ENCODE results near the gene RIT2.

DNA sequence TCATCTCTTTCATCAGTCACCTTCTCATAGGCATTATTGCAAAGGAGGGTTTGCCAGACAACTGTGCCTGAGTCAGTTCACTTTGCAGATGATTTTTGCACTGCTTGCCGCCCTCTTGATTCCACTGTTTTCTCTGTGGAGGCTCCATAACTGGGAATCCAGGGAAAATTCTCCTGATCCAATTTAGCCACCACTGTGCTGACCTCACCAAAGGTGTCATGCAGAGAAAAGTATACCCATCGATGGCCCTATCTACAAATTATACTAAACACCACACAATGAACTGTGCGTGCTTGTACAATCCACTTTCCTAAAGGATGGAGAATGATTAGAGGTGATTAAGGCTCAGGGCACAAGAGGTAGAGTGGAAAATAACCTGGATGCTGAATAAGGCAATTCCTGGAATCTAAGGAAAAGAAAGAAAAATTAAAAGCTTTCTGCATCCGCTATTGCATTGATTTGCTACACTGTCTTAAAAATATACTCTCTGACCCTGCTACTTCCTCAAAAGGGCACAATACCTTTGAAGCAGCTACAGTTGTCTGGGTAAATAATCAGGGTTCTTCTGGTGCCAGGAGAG lies 409.4 kb downstream of the RIT2 start:
- TF ChIP-seq FOSL2 (IDR thresholded peaks at IDR 0.05) (no peak), FOSL2 (CRISPR knock-in tag; IDR thresholded peaks at IDR 0.05) (no peak), ESRRA (IDR thresholded peaks at IDR 0.05; ENCODE audit: borderline replicate concordance, low read length) (no peak), POLR2A (IDR thresholded peaks at IDR 0.05; ENCODE audit: low read length) (no peak), CBX2 (IDR thresholded peaks at IDR 0.05; ENCODE audit: borderline replicate concordance, low read depth) (no peak), MAZ (IDR thresholded peaks at IDR 0.05; ENCODE audit: borderline replicate concordance, low read depth, low read length) (no peak), EP300 (IDR thresholded peaks at IDR 0.05) (no peak), SMC3 (IDR thresholded peaks at IDR 0.05) (no peak), RAD21 (conservative IDR thresholded peaks at IDR 0.05 in 1 of 2, IDR thresholded peaks at IDR 0.05 in 1 of 2) (no peak)
- TF ChIP-seq, protein P1, sequence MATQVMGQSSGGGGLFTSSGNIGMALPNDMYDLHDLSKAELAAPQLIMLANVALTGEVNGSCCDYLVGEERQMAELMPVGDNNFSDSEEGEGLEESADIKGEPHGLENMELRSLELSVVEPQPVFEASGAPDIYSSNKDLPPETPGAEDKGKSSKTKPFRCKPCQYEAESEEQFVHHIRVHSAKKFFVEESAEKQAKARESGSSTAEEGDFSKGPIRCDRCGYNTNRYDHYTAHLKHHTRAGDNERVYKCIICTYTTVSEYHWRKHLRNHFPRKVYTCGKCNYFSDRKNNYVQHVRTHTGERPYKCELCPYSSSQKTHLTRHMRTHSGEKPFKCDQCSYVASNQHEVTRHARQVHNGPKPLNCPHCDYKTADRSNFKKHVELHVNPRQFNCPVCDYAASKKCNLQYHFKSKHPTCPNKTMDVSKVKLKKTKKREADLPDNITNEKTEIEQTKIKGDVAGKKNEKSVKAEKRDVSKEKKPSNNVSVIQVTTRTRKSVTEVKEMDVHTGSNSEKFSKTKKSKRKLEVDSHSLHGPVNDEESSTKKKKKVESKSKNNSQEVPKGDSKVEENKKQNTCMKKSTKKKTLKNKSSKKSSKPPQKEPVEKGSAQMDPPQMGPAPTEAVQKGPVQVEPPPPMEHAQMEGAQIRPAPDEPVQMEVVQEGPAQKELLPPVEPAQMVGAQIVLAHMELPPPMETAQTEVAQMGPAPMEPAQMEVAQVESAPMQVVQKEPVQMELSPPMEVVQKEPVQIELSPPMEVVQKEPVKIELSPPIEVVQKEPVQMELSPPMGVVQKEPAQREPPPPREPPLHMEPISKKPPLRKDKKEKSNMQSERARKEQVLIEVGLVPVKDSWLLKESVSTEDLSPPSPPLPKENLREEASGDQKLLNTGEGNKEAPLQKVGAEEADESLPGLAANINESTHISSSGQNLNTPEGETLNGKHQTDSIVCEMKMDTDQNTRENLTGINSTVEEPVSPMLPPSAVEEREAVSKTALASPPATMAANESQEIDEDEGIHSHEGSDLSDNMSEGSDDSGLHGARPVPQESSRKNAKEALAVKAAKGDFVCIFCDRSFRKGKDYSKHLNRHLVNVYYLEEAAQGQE (IDR thresholded peaks at IDR 0.05), result no peak
- TF ChIP-seq, protein P2, sequence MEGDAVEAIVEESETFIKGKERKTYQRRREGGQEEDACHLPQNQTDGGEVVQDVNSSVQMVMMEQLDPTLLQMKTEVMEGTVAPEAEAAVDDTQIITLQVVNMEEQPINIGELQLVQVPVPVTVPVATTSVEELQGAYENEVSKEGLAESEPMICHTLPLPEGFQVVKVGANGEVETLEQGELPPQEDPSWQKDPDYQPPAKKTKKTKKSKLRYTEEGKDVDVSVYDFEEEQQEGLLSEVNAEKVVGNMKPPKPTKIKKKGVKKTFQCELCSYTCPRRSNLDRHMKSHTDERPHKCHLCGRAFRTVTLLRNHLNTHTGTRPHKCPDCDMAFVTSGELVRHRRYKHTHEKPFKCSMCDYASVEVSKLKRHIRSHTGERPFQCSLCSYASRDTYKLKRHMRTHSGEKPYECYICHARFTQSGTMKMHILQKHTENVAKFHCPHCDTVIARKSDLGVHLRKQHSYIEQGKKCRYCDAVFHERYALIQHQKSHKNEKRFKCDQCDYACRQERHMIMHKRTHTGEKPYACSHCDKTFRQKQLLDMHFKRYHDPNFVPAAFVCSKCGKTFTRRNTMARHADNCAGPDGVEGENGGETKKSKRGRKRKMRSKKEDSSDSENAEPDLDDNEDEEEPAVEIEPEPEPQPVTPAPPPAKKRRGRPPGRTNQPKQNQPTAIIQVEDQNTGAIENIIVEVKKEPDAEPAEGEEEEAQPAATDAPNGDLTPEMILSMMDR (IDR thresholded peaks at IDR 0.05), result no peak
- TF ChIP-seq, protein P3, sequence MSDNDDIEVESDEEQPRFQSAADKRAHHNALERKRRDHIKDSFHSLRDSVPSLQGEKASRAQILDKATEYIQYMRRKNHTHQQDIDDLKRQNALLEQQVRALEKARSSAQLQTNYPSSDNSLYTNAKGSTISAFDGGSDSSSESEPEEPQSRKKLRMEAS (IDR thresholded peaks at IDR 0.05), result no peak
- TF ChIP-seq, protein P4, sequence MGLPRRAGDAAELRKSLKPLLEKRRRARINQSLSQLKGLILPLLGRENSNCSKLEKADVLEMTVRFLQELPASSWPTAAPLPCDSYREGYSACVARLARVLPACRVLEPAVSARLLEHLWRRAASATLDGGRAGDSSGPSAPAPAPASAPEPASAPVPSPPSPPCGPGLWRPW (IDR thresholded peaks at IDR 0.05), result no peak
- TF ChIP-seq, protein P5, sequence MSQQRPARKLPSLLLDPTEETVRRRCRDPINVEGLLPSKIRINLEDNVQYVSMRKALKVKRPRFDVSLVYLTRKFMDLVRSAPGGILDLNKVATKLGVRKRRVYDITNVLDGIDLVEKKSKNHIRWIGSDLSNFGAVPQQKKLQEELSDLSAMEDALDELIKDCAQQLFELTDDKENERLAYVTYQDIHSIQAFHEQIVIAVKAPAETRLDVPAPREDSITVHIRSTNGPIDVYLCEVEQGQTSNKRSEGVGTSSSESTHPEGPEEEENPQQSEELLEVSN (IDR thresholded peaks at IDR 0.05; ENCODE audit: borderline replicate concordance, low read depth), result no peak
